GM23338 (cell line): ENCODE results near the gene ABI3. TPM values are rescaled to one million over a fixed set of nuclear protein-coding genes. Genes with fewer than 3 reads are reported as not detected.

ENCODE experiments used
- ATAC-seq: fragments of 200-7000 bp; cut with Tn5 transposase; 3 replicates; pipeline ENCODE4 v1.9.1; 2020
- DNase-seq: peaks from one replicate; pipeline ENCODE4 v3.0.0-alpha.2; 2015; ENCODE audit warnings: low spot score
- H2AFZ ChIP-seq: fragments of 200-600 bp; sonication (generic); 2 replicates; pipeline ENCODE4 v1.8.0; 2016; ENCODE audit warnings: antibody characterized with exemption, mild to moderate bottlenecking, moderate library complexity
- H3F3A ChIP-seq: fragments of 200-600 bp; sonication (generic); replicated peaks from 2 replicates; pipeline ENCODE4 v1.8.0; 2017; ENCODE audit warnings: antibody characterized with exemption, mixed run types, low read depth
- H3K27ac ChIP-seq: fragments of 200-600 bp; sonication (generic); 2 replicates; pipeline ENCODE4 v1.6.1; 2016; ENCODE audit warnings: low read depth
- H3K27me3 ChIP-seq: fragments of 200-600 bp; sonication (generic); 2 replicates; pipeline ENCODE4 v1.8.0; 2016; ENCODE audit warnings: mild to moderate bottlenecking, mixed run types, moderate library complexity; ENCODE audit not compliant: insufficient read depth
- H3K36me3 ChIP-seq: fragments of 200-600 bp; sonication (generic); 2 replicates; pipeline ENCODE4 v1.8.0; 2016; ENCODE audit warnings: mild to moderate bottlenecking; ENCODE audit not compliant: insufficient read depth
- H3K4me1 ChIP-seq: fragments of 200-600 bp; sonication (generic); 2 replicates; pipeline ENCODE4 v1.8.0; 2016; ENCODE audit warnings: mild to moderate bottlenecking, moderate library complexity; ENCODE audit not compliant: insufficient read depth
- H3K4me2 ChIP-seq: fragments of 200-600 bp; sonication (generic); 2 replicates; pipeline ENCODE4 v1.7.1; 2017; ENCODE audit warnings: mixed run types
- H3K4me3 ChIP-seq: fragments of 200-600 bp; sonication (generic); 2 replicates; pipeline ENCODE4 v1.6.1; 2016; ENCODE audit warnings: mixed run types
- H3K79me2 ChIP-seq: fragments of 200-600 bp; sonication (generic); replicated peaks from 2 replicates; pipeline ENCODE4 v1.8.0; 2017; ENCODE audit warnings: mild to moderate bottlenecking; ENCODE audit not compliant: insufficient read depth
- H3K9me2 ChIP-seq: fragments of 200-600 bp; sonication (generic); 2 replicates; pipeline ENCODE4 v1.8.0; 2017; ENCODE audit not compliant: insufficient read depth
- H4K20me1 ChIP-seq: fragments of 200-600 bp; sonication (generic); replicated peaks from 2 replicates; pipeline ENCODE4 v1.8.0; 2017; ENCODE audit warnings: mild to moderate bottlenecking; ENCODE audit not compliant: insufficient read depth
- H3K27ac Mint-ChIP-seq: 2 replicates; pipeline ENCODE4 v1.8.0; 2020; ENCODE audit warnings: inconsistent platforms, mild to moderate bottlenecking, moderate library complexity, mixed read lengths
- H3K27me3 Mint-ChIP-seq: 3 replicates; pipeline ENCODE4 v1.8.0; 2022; ENCODE audit warnings: low read depth, mild to moderate bottlenecking, moderate library complexity, mixed read lengths, inconsistent platforms; ENCODE audit not compliant: insufficient read depth, poor library complexity
- H3K36me3 Mint-ChIP-seq: 3 replicates; pipeline ENCODE4 v1.8.0; 2021; ENCODE audit warnings: low read depth, mild to moderate bottlenecking, inconsistent platforms, moderate library complexity, mixed read lengths
- H3K4me1 Mint-ChIP-seq: 3 replicates; pipeline ENCODE4 v1.8.0; 2020; ENCODE audit warnings: mild to moderate bottlenecking, inconsistent platforms, mixed read lengths
- H3K4me3 Mint-ChIP-seq: 3 replicates; pipeline ENCODE4 v1.8.0; 2021; ENCODE audit warnings: moderate library complexity, mild to moderate bottlenecking, inconsistent platforms, mixed read lengths
- H3K9me3 Mint-ChIP-seq: 3 replicates; pipeline ENCODE4 v1.8.0; 2020; ENCODE audit warnings: moderate library complexity, mild to moderate bottlenecking, inconsistent platforms, mixed read lengths
- ETS1 ChIP-seq: IDR thresholded peaks from 2 replicates; pipeline ENCODE4 v1.6.1; 2016; ENCODE audit warnings: antibody characterized with exemption
- EZH2 ChIP-seq: fragments of 200-600 bp; sonication (generic); IDR thresholded peaks from one replicate; pipeline ENCODE4 v1.8.0; 2017; ENCODE audit warnings: antibody characterized with exemption, mild to moderate bottlenecking, low read depth; ENCODE audit not compliant: unreplicated experiment
- JUNB ChIP-seq: IDR thresholded peaks from one replicate; pipeline ENCODE4 v1.6.1; 2016; ENCODE audit warnings: antibody characterized with exemption; ENCODE audit not compliant: unreplicated experiment
- STAT1 ChIP-seq: IDR thresholded peaks from one replicate; pipeline ENCODE4 v1.6.1; 2016; ENCODE audit warnings: antibody characterized with exemption; ENCODE audit not compliant: unreplicated experiment
- ZNF114 ChIP-seq: fragments of 250-450 bp; sonication (Bioruptor Pico); IDR thresholded peaks from 2 replicates; pipeline ENCODE4 v1.5.0; 2020; ENCODE audit warnings: mild to moderate bottlenecking, moderate library complexity
- ZNF331 ChIP-seq: fragments of 250-450 bp; sonication (Bioruptor Pico); IDR thresholded peaks from 2 replicates; pipeline ENCODE4 v1.5.0; 2020; ENCODE audit warnings: low read depth, mild to moderate bottlenecking, moderate library complexity
- polyA plus RNA-seq: library from polyadenylated mRNA; unstranded; fragments of >200 nt; fragmentation: Nextera tagmentation; extraction: Ambion mirVana; gene quantifications from 2 replicates; pipeline ENCODE4 v1.2.1, GENCODE V29; 2016
- total RNA-seq: library from RNA; depleted of rRNA; stranded (reverse); fragments of >200 nt; shearing (Covaris generic); gene quantifications from 2 replicates; pipeline ENCODE4 v1.2.3, GENCODE V29; 2014
- TF ChIP-seq, protein P1 (sequence below), 2 experiments: fragments of 200-600 bp in 1 of 2; sonication (generic) in 1 of 2; conservative IDR thresholded peaks; 2 replicates each; pipeline versions ENCODE4 v1.5.1 to v1.6.1; 2016 to 2017; ENCODE audit warnings: antibody characterized with exemption in 2 of 2, low read depth in 2 of 2, mild to moderate bottlenecking in 2 of 2, moderate library complexity in 1 of 2

The ABI3 gene
- total and polyA plus RNA-seq, 2 experiments from 2014 or later = 1.8 to 3.0 TPM

DNA sequence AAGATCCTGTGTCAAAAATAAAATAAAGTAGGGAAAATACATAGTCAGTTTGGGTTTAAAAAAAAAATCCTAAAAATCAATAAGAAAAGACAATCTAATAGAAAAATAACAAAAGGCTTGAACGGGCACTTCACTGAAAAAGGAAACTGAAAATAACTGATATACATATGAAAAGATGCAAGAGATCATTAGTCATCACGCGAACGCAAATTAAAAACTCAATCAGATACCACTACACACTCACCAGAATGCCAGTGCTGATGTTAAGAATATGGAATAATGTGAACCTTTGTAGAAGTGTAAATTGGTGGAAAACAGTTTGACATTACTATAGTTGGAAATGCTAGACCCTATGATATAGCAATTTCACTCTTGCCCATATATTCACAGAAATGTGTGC lies 14.8 kb upstream of the ABI3 start:
- H3K4me1 ChIP-seq = peaks cover 9% of the 10 kb centered on the region; the same call in 1 of the 2 replicates
- TF ChIP-seq, protein P1, sequence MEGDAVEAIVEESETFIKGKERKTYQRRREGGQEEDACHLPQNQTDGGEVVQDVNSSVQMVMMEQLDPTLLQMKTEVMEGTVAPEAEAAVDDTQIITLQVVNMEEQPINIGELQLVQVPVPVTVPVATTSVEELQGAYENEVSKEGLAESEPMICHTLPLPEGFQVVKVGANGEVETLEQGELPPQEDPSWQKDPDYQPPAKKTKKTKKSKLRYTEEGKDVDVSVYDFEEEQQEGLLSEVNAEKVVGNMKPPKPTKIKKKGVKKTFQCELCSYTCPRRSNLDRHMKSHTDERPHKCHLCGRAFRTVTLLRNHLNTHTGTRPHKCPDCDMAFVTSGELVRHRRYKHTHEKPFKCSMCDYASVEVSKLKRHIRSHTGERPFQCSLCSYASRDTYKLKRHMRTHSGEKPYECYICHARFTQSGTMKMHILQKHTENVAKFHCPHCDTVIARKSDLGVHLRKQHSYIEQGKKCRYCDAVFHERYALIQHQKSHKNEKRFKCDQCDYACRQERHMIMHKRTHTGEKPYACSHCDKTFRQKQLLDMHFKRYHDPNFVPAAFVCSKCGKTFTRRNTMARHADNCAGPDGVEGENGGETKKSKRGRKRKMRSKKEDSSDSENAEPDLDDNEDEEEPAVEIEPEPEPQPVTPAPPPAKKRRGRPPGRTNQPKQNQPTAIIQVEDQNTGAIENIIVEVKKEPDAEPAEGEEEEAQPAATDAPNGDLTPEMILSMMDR (conservative IDR thresholded peaks at IDR 0.05; ENCODE audit: low read depth in 2 of 2) = no peak
- H4K20me1 ChIP-seq = no peaks in the 10 kb centered on the region
- H3K9me2 ChIP-seq = no peaks in the 10 kb centered on the region
- no peak overlapping the region for H3K4me2 ChIP-seq
- no peak overlapping the region for H3K4me3 Mint-ChIP-seq
- ATAC-seq (no peak), DNase-seq (no peak)
- H3K4me1 Mint-ChIP-seq = peaks cover 12% of the 10 kb centered on the region; the same call in 2 of the 3 replicates
- no peak overlapping the region for H3K4me3 ChIP-seq
- peaks cover 5% of the 10 kb centered on the region; the same call in 2 of the 3 replicates for H3K36me3 Mint-ChIP-seq
- no peaks in the 10 kb centered on the region for H3F3A ChIP-seq
- H2AFZ ChIP-seq = no peak overlapping the region
- H3K27me3 ChIP-seq = no peaks in the 10 kb centered on the region
- peaks cover 31% of the 10 kb centered on the region for H3K27me3 Mint-ChIP-seq
- peaks cover 9% of the 10 kb centered on the region; the same call in 2 of the 3 replicates for H3K9me3 Mint-ChIP-seq
- H3K36me3 ChIP-seq = no peaks in the 10 kb centered on the region
- H3K27ac Mint-ChIP-seq = no peak overlapping the region
- no peak overlapping the region for H3K27ac ChIP-seq
- no peaks in the 10 kb centered on the region for H3K79me2 ChIP-seq

- no peaks in the 10 kb centered on the region for H4K20me1 ChIP-seq
- H3F3A ChIP-seq = no peaks in the 10 kb centered on the region
- peaks cover 35% of the 10 kb centered on the region for H3K27me3 Mint-ChIP-seq
- ATAC-seq (no peak), DNase-seq (no peak)
- no peak overlapping the region for H3K4me2 ChIP-seq
- H3K4me1 ChIP-seq = peaks cover 7% of the 10 kb centered on the region; the same call in 1 of the 2 replicates
- no peaks in the 10 kb centered on the region for H3K9me2 ChIP-seq
- peaks cover 9% of the 10 kb centered on the region; the same call in 2 of the 3 replicates for H3K9me3 Mint-ChIP-seq
- H3K4me3 Mint-ChIP-seq = no peak overlapping the region
- no peak for TF ChIP-seq ZNF114
- no peak for TF ChIP-seq JUNB
- TF ChIP-seq EZH2 = no peak
- TF ChIP-seq ETS1 = no peak
- TF ChIP-seq, protein P1 (conservative IDR thresholded peaks at IDR 0.05; ENCODE audit: low read depth in 2 of 2) = no peak
- no peak for TF ChIP-seq ZNF331 (CRISPR knock-in tag)
- no peak for TF ChIP-seq STAT1
- H3K36me3 ChIP-seq = no peaks in the 10 kb centered on the region
- H3K79me2 ChIP-seq = no peaks in the 10 kb centered on the region
- H3K27ac ChIP-seq = no peak overlapping the region
- H3K36me3 Mint-ChIP-seq = peaks cover 5% of the 10 kb centered on the region; the same call in 2 of the 3 replicates
- H3K4me1 Mint-ChIP-seq = peaks cover 10% of the 10 kb centered on the region; the same call in 2 of the 3 replicates
- no peak overlapping the region for H3K4me3 ChIP-seq
- H3K27me3 ChIP-seq = no peaks in the 10 kb centered on the region
- no peak overlapping the region for H3K27ac Mint-ChIP-seq
- H2AFZ ChIP-seq = no peak overlapping the region
Observed at GRCh38 chr17:49196520-49196919, 14.0 kb upstream of the ABI3 start.
